A549 (cell line): ENCODE results near the gene ITGB1BP1. TPM values are rescaled to one million over a fixed set of nuclear protein-coding genes. Genes with fewer than 3 reads are reported as not detected.

Experiments
- ATAC-seq, 2 experiments: fragments of 200-7000 bp in 1 of 2; fragments of >200 bp in 1 of 2; cut with Nextera tagmentation in 1 of 2; cut with Tn5 transposase in 1 of 2; 3 replicates each; pipeline versions ENCODE4 v1.8.0 to v1.9.1; 2018 to 2020; ENCODE audit warnings: mild to moderate bottlenecking in 1 of 2, moderate library complexity in 1 of 2
- CTCF ChIA-PET: fragments of 300-600 bp; sonication (Branson Sonifier 250); formaldehyde crosslinking; extraction: SDS; loops from one replicate; lab custom pipeline; 2021; ENCODE audit warnings: antibody characterized with exemption, inconsistent platforms; lab: Yijun Ruan, JAX
- POLR2A ChIA-PET: fragments of 350-600 bp; formaldehyde crosslinking; extraction: SDS; loops from one replicate; lab custom pipeline; 2021; ENCODE audit warnings: antibody characterized with exemption, inconsistent platforms; lab: Yijun Ruan, JAX
- DNase-seq, 2 experiments: peaks; one replicate each; pipeline versions ENCODE4 v3.0.0 to v3.0.0-alpha.2; 2011 to 2016; ENCODE audit warnings: low read depth in 1 of 2, low spot score in 1 of 2
- FAIRE-seq: peaks from 2 replicates; lab custom pipeline; 2011; peaks lifted over from hg19 to GRCh38; lab: Jason Lieb, UNC
- H3K27ac ChIP-seq, 2 experiments: fragments of >200 bp; sonication (Bioruptor Twin); formaldehyde crosslinking; 3 replicates each; pipeline ENCODE4 v1.5.1; 2016 to 2017
- H3K4me1 ChIP-seq: fragments of >200 bp; sonication (Bioruptor Twin); formaldehyde crosslinking; 3 replicates; pipeline ENCODE4 v1.6.1; 2016
- H3K4me2 ChIP-seq: fragments of >200 bp; sonication (Bioruptor Twin); formaldehyde crosslinking; 3 replicates; pipeline ENCODE4 v1.6.1; 2016
- H3K4me3 ChIP-seq: fragments of >200 bp; sonication (Bioruptor Twin); formaldehyde crosslinking; 3 replicates; pipeline ENCODE4 v1.5.1; 2016
- H3K9me3 ChIP-seq: fragments of >200 bp; sonication (Bioruptor Twin); formaldehyde crosslinking; 3 replicates; pipeline ENCODE4 v1.6.1; 2016
- BHLHE40 ChIP-seq: IDR thresholded peaks from 2 replicates; pipeline ENCODE4 v1.6.1; 2012; ENCODE audit warnings: low read depth, low read length, inconsistent platforms
- CBX2 ChIP-seq: fragments of 200-600 bp; sonication (generic); IDR thresholded peaks from 2 replicates; pipeline ENCODE4 v1.6.1; 2016; ENCODE audit warnings: low read depth, mild to moderate bottlenecking, borderline replicate concordance
- EHF ChIP-seq: fragments of 250-450 bp; sonication (Bioruptor Pico); IDR thresholded peaks from 2 replicates; pipeline ENCODE4 v1.5.0; 2020; ENCODE audit warnings: mild to moderate bottlenecking
- EHMT2 ChIP-seq: fragments of 200-600 bp; sonication (generic); IDR thresholded peaks from 2 replicates; pipeline ENCODE4 v1.6.1; 2016; ENCODE audit warnings: antibody characterized with exemption, low read depth, mild to moderate bottlenecking, moderate library complexity
- ESRRA ChIP-seq: fragments of 150-350 bp; IDR thresholded peaks from 2 replicates; pipeline ENCODE4 v1.6.1; 2014; ENCODE audit warnings: mild to moderate bottlenecking, low read length, borderline replicate concordance
- GATA3 ChIP-seq: IDR thresholded peaks from 2 replicates; pipeline ENCODE4 v1.6.1; 2012; ENCODE audit warnings: borderline replicate concordance
- HEYL ChIP-seq: fragments of 250-450 bp; sonication (Bioruptor Pico); IDR thresholded peaks from 2 replicates; pipeline ENCODE4 v1.8.0; 2021; ENCODE audit warnings: mild to moderate bottlenecking, moderate library complexity
- HMGXB4 ChIP-seq: fragments of 250-450 bp; sonication (Bioruptor Pico); IDR thresholded peaks from 2 replicates; pipeline ENCODE4 v1.5.0; 2021; ENCODE audit warnings: mild to moderate bottlenecking, moderate library complexity, borderline replicate concordance
- KDM5A ChIP-seq: fragments of 200-600 bp; sonication (generic); IDR thresholded peaks from 2 replicates; pipeline ENCODE4 v1.6.1; 2016; ENCODE audit warnings: antibody characterized with exemption, mild to moderate bottlenecking
- MAZ ChIP-seq: fragments of 150-350 bp; IDR thresholded peaks from 2 replicates; pipeline ENCODE4 v1.6.1; 2014; ENCODE audit warnings: antibody characterized with exemption, low read depth, low read length, borderline replicate concordance
- NFE2L2 ChIP-seq: fragments of 150-350 bp; conservative IDR thresholded peaks from 2 replicates; pipeline ENCODE4 v1.6.1; 2014; ENCODE audit warnings: low read length
- NPAS2 ChIP-seq: fragments of 250-450 bp; sonication (Bioruptor Pico); IDR thresholded peaks from 2 replicates; pipeline ENCODE4 v1.8.0; 2022; ENCODE audit warnings: mild to moderate bottlenecking, moderate library complexity, borderline replicate concordance
- SMC3 ChIP-seq: fragments of >200 bp; sonication (Bioruptor Twin); formaldehyde crosslinking; IDR thresholded peaks from 3 replicates; pipeline ENCODE4 v1.6.1; 2018; ENCODE audit warnings: inconsistent platforms
- ZC3H11A ChIP-seq: fragments of 450-650 bp; IDR thresholded peaks from 2 replicates; pipeline ENCODE4 v1.6.1; 2014; ENCODE audit warnings: antibody characterized with exemption, mild to moderate bottlenecking
- WGBS: methylation state at CpG from one replicate; pipeline ENCODE4 v1.1.6; 2017; ENCODE audit errors: missing lambda C conversion rate; 5-methylcytosine and 5-hydroxymethylcytosine counted together
- polyA plus RNA-seq, 4 experiments: library from polyadenylated mRNA; depleted of rRNA in 3 of 4; stranded (reverse); fragments of >200 nt; fragmentation: RNase III in 1 of 4; extraction: RNeasy Plus Mini Kit Qiagen cat#74134 plus additional on column Dnase treatment in 1 of 4; gene quantifications; 2 replicates in 3 of 4; 3 replicates in 1 of 4; pipeline ENCODE4 v1.2.3, GENCODE V29; 2011 to 2017
- TF ChIP-seq, protein P1 (sequence below): fragments of >200 bp; sonication (Bioruptor Twin); formaldehyde crosslinking; IDR thresholded peaks from 3 replicates; pipeline ENCODE4 v1.5.1; 2016

Gene ITGB1BP1
- polyA plus RNA-seq, 2 of the 4 experiments (the other 2 are of a cell fraction), result 99.3 to 136 TPM

DNA sequence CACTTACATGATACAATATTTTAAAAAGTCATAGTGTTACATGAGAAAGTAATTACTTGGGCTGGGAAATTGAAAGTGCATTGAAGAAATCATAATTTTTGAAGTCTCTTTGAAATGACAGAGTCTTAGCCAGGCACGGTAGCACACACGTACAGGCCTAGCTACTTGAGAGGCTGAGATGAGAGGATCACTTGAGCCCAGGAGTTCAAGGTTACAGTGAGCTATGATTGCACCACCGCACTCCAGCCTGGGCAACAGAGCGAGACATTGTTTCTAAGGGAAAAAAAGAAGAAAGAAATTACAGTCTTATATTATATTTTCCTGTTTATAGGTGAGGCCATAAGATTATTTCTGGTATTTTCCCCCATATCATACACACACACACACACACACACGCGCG is 41.8 kb upstream of the ITGB1BP1 start:
- H3K4me3 ChIP-seq, result no peak overlapping the region
- H3K27ac ChIP-seq, result no peak overlapping the region
- FAIRE-seq, result no peak
- ATAC-seq, result no peak
- H3K9me3 ChIP-seq, result no peaks in the 10 kb centered on the region
- ChIA-PET CTCF (interaction anchor here (0.6 to 1.5 kb wide), 3 partner anchors 10 to 322 kb away, joined by 3 to 11 read pairs (median 4); partner anchors contain the start of gene IAH1), POLR2A (no interaction called here)
- H3K4me1 ChIP-seq, result no peaks in the 10 kb centered on the region
- no peak for DNase-seq
- no peak overlapping the region for H3K4me2 ChIP-seq
- 71% methylated on average over 7 of the region's 7 CpGs for WGBS
- TF ChIP-seq, protein P1, sequence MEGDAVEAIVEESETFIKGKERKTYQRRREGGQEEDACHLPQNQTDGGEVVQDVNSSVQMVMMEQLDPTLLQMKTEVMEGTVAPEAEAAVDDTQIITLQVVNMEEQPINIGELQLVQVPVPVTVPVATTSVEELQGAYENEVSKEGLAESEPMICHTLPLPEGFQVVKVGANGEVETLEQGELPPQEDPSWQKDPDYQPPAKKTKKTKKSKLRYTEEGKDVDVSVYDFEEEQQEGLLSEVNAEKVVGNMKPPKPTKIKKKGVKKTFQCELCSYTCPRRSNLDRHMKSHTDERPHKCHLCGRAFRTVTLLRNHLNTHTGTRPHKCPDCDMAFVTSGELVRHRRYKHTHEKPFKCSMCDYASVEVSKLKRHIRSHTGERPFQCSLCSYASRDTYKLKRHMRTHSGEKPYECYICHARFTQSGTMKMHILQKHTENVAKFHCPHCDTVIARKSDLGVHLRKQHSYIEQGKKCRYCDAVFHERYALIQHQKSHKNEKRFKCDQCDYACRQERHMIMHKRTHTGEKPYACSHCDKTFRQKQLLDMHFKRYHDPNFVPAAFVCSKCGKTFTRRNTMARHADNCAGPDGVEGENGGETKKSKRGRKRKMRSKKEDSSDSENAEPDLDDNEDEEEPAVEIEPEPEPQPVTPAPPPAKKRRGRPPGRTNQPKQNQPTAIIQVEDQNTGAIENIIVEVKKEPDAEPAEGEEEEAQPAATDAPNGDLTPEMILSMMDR, result no peak
- TF ChIP-seq SMC3, result no peak
- no peak for TF ChIP-seq NPAS2 (CRISPR knock-in tag)
- TF ChIP-seq HEYL (CRISPR knock-in tag), result no peak

- no peak overlapping the region for H3K4me3 ChIP-seq
- POLR2A ChIA-PET, result interaction anchor here (1.0 kb wide), 1 partner anchor 11 kb away, joined by 3 read pairs; the partner anchor contains the start of gene IAH1
- no peaks in the 10 kb centered on the region for H3K9me3 ChIP-seq
- 74% methylated on average over 7 of the region's 7 CpGs for WGBS
- H3K4me2 ChIP-seq, result no peak overlapping the region
- DNase-seq, result no peak
- no peak for TF ChIP-seq ZC3H11A
- TF ChIP-seq KDM5A, result no peak
- TF ChIP-seq EHF, result no peak
- CTCF ChIA-PET, result interaction anchor here (1.2 kb wide), 1 partner anchor 320 kb away, joined by 3 read pairs; no protein-coding TSS in a partner anchor
- no peaks in the 10 kb centered on the region for H3K4me1 ChIP-seq
- no peak overlapping the region for H3K27ac ChIP-seq
- peak in 1 of 2 experiments; percentile 30; a peak in 1 of 6 replicates for ATAC-seq
- FAIRE-seq, result no peak
Observed at GRCh38 chr2:9463698-9464034, 40.3 kb upstream of the ITGB1BP1 start.

GRCh38 chr2:9462886-9463697 is 39.8 kb upstream of the ITGB1BP1 start:
- no peak overlapping the region for H3K4me3 ChIP-seq
- FAIRE-seq (no peak), DNase-seq (no peak), ATAC-seq (peak in 1 of 2 experiments; percentile 17; a peak in 2 of 6 replicates)
- 91% methylated on average over 6 of the region's 6 CpGs for WGBS
- TF ChIP-seq GATA3 (no peak), CBX2 (no peak), ESRRA (no peak), EHMT2 (no peak), HMGXB4 (CRISPR knock-in tag) (no peak), MAZ (no peak), BHLHE40 (no peak), NFE2L2 (no peak), HEYL (CRISPR knock-in tag) (no peak)
- TF ChIP-seq, all 56 proteins: peak for 0
- ChIA-PET CTCF (interaction anchor here (1.2 to 1.5 kb wide), 3 partner anchors 10 to 320 kb away, joined by 3 to 4 read pairs (median 3); no protein-coding TSS in a partner anchor), POLR2A (interaction anchor here (1.0 kb wide), 1 partner anchor 11 kb away, joined by 3 read pairs; the partner anchor contains the start of gene IAH1)
- Histone ChIP-seq H3K4me1 (no peaks in the 10 kb centered on the region), H3K4me2 (no peak overlapping the region), H3K9me3 (no peaks in the 10 kb centered on the region), H3K27ac (no peak overlapping the region)
